PC-3 (cell line): ENCODE measurements around the gene OMG. TPM values are rescaled to one million over a fixed set of nuclear protein-coding genes. Genes with fewer than 3 reads are reported as not detected.
"Not testable (repeated sequence)": the region's sequence is repeated elsewhere in the genome, so short reads cannot be mapped to it uniquely, and the experiment has no call there.

ENCODE experiments used
- ATAC-seq: fragments of 200-7000 bp; cut with Tn5 transposase; 2 replicates; pipeline ENCODE4 v1.9.1; 2020; ENCODE audit warnings: mild to moderate bottlenecking, moderate library complexity
- BruUV-seq: library from RNA; stranded (reverse); fragments of 400-500 nt; replicated peaks from 2 replicates; lab custom pipeline; 2021; lab: Mats Ljungman, UMichigan
- CTCF ChIA-PET: fragments of 300-600 bp; sonication (Branson Sonifier 250); formaldehyde crosslinking; loops from one replicate; lab custom pipeline; 2022; ENCODE audit warnings: antibody characterized with exemption; lab: Charles Lee
- POLR2A ChIA-PET: fragments of 300-600 bp; sonication (Branson Sonifier 250); formaldehyde crosslinking; loops from one replicate; lab custom pipeline; 2022; ENCODE audit warnings: antibody characterized with exemption; ENCODE audit not compliant: unreplicated experiment; lab: Charles Lee
- DNase-seq: peaks from one replicate; pipeline ENCODE4 v3.0.0-alpha.2; 2015
- H2AFZ ChIP-seq: fragments of 300-600 bp; sonication (generic); 2 replicates; pipeline ENCODE4 v1.6.0; 2016; ENCODE audit warnings: antibody characterized with exemption, low read length
- H3F3A ChIP-seq: fragments of 300-600 bp; sonication (generic); one replicate; pipeline ENCODE4 v1.6.0; 2017; ENCODE audit warnings: antibody characterized with exemption, low read length, control low read depth, mild to moderate bottlenecking; ENCODE audit not compliant: unreplicated experiment
- H3K27ac ChIP-seq: fragments of 300-600 bp; sonication (generic); 2 replicates; pipeline ENCODE4 v1.5.1; 2016; ENCODE audit warnings: mild to moderate bottlenecking, low read length
- H3K27me3 ChIP-seq: fragments of 300-600 bp; sonication (generic); 2 replicates; pipeline ENCODE4 v1.6.1; 2016; ENCODE audit warnings: low read length, mixed read lengths
- H3K36me3 ChIP-seq: fragments of 300-600 bp; sonication (generic); 2 replicates; pipeline ENCODE4 v1.6.1; 2016; ENCODE audit warnings: low read depth, mixed run types, low read length, mixed read lengths
- H3K4me1 ChIP-seq: fragments of 300-600 bp; sonication (generic); 2 replicates; pipeline ENCODE4 v1.5.1; 2016; ENCODE audit warnings: low read length; ENCODE audit not compliant: insufficient read depth
- H3K4me2 ChIP-seq: fragments of 300-600 bp; sonication (generic); 2 replicates; pipeline ENCODE4 v1.6.0; 2016; ENCODE audit warnings: low read length
- H3K4me3 ChIP-seq: fragments of 300-600 bp; sonication (generic); 2 replicates; pipeline ENCODE4 v1.5.1; 2016; ENCODE audit warnings: mild to moderate bottlenecking, low read length, mixed read lengths
- H3K79me2 ChIP-seq: fragments of 300-600 bp; sonication (generic); 2 replicates; pipeline ENCODE4 v1.6.1; 2017; ENCODE audit warnings: low read length, mixed read lengths
- H3K9ac ChIP-seq: fragments of 300-600 bp; sonication (generic); 2 replicates; pipeline ENCODE4 v1.6.0; 2016; ENCODE audit warnings: mild to moderate bottlenecking, low read length
- H3K9me2 ChIP-seq: fragments of 300-600 bp; sonication (generic); replicated peaks from 2 replicates; pipeline ENCODE4 v1.6.1; 2016; ENCODE audit warnings: mixed run types, low read length, mixed read lengths
- H3K9me3 ChIP-seq: fragments of 300-600 bp; sonication (generic); 2 replicates; pipeline ENCODE4 v1.6.1; 2016; ENCODE audit warnings: low read length, mixed read lengths
- H4K20me1 ChIP-seq: fragments of 300-600 bp; sonication (generic); 2 replicates; pipeline ENCODE4 v1.6.1; 2016; ENCODE audit warnings: low read length, mixed read lengths
- CTCF ChIP-seq: fragments of 300-600 bp; sonication (generic); conservative IDR thresholded peaks from 2 replicates; pipeline ENCODE4 v1.5.1; 2017; ENCODE audit warnings: antibody characterized with exemption, low read depth, mild to moderate bottlenecking, low read length
- EZH2 ChIP-seq: fragments of 300-600 bp; sonication (generic); IDR thresholded peaks from one replicate; pipeline ENCODE4 v1.6.1; 2017; ENCODE audit warnings: antibody characterized with exemption, mild to moderate bottlenecking, low read length; ENCODE audit not compliant: unreplicated experiment
- EZH2phosphoT487 ChIP-seq: fragments of 300-600 bp; sonication (generic); IDR thresholded peaks from 2 replicates; pipeline ENCODE4 v1.6.1; 2018; ENCODE audit warnings: mild to moderate bottlenecking, antibody characterized with exemption, low read length, borderline replicate concordance
- intact Hi-C: fragments of 100-400 bp; cut with micrococcal nuclease; formaldehyde crosslinking; loops from 2 replicates; pipeline ENCODE4 v1.9.0; 2023
- total RNA-seq: library from RNA; depleted of rRNA; stranded (reverse); fragments of >200 nt; gene quantifications from 2 replicates; pipeline ENCODE4 v1.2.3, GENCODE V29; 2014

OMG gene
- total RNA-seq, 1 experiment from 2014 or later = not detected

GRCh38 chr17:31291820-31292219 is 5.2 kb downstream of the OMG start:
- Histone ChIP-seq H2AFZ (no peak overlapping the region), H3K36me3 (no peaks in the 10 kb centered on the region), H3K9ac (no peak overlapping the region), H3K4me2 (no peak overlapping the region), H3K79me2 (no peaks in the 10 kb centered on the region), H3K27me3 (no peaks in the 10 kb centered on the region), H3K4me1 (peaks cover 14% of the 10 kb centered on the region), H3K4me3 (no peak overlapping the region), H3K27ac (no peak overlapping the region), H3F3A (no peaks in the 10 kb centered on the region), H3K9me3 (no peaks in the 10 kb centered on the region), H4K20me1 (no peaks in the 10 kb centered on the region), H3K9me2 (no peaks in the 10 kb centered on the region)
- ChIA-PET CTCF (no interaction called here), POLR2A (no interaction called here)
- no TSS peak for BruUV-seq
- ATAC-seq (no peak), DNase-seq (no peak)
- intact Hi-C loops = no loop called here
- TF ChIP-seq EZH2 = no peak
- no peak for TF ChIP-seq CTCF
- no peak for TF ChIP-seq EZH2phosphoT487

- H3K9me2 ChIP-seq = no peaks in the 10 kb centered on the region
- peak overlapping the region; percentile 53 for H3K27ac ChIP-seq
- H3K9me3 ChIP-seq = no peaks in the 10 kb centered on the region
- intact Hi-C loops = no loop called here
- CTCF ChIA-PET = no interaction called here
- H3K9ac ChIP-seq = no peak overlapping the region
- H3K79me2 ChIP-seq = no peaks in the 10 kb centered on the region
- POLR2A ChIA-PET = no interaction called here
- H3K36me3 ChIP-seq = no peaks in the 10 kb centered on the region
- TF ChIP-seq CTCF (no peak), EZH2phosphoT487 (no peak), EZH2 (no peak)
- BruUV-seq = no TSS peak
- peaks cover 14% of the 10 kb centered on the region for H3K4me1 ChIP-seq
- no peaks in the 10 kb centered on the region for H4K20me1 ChIP-seq
- H2AFZ ChIP-seq = no peak overlapping the region
- no peak for ATAC-seq
- DNase-seq = peak; percentile 49
- H3K27me3 ChIP-seq = no peaks in the 10 kb centered on the region
- no peaks in the 10 kb centered on the region for H3F3A ChIP-seq
- H3K4me3 ChIP-seq = no peak overlapping the region
- peak overlapping the region; percentile 39; the same call in 1 of the 2 replicates for H3K4me2 ChIP-seq
These were observed 7.2 kb downstream of the OMG start for GRCh38 chr17:31289790-31290189.

GRCh38 chr17:31287932-31288331 is 9.1 kb downstream of the OMG start:
- H3F3A ChIP-seq, H3K36me3 ChIP-seq, BruUV-seq, H3K79me2 ChIP-seq, intact Hi-C loops, DNase-seq, H3K9me3 ChIP-seq, POLR2A ChIA-PET, H3K27ac ChIP-seq, H3K9me2 ChIP-seq, H4K20me1 ChIP-seq, H3K9ac ChIP-seq, ATAC-seq, H3K4me2 ChIP-seq, CTCF ChIA-PET, H3K27me3 ChIP-seq, H3K4me3 ChIP-seq, H2AFZ ChIP-seq: not testable (repeated sequence)
- H3K4me1 ChIP-seq = peaks cover 14% of the 10 kb centered on the region
